ENCODE data around the gene RASL12. TPM values are rescaled to one million over a fixed set of nuclear protein-coding genes. Genes with fewer than 3 reads are reported as not detected.
A peak's percentile ranks its signal among the peaks of the same experiment; 100 is the strongest.

RASL12 gene
- total RNA-seq, 1 donor from 2014 or later: 5.8 TPM

DNA sequence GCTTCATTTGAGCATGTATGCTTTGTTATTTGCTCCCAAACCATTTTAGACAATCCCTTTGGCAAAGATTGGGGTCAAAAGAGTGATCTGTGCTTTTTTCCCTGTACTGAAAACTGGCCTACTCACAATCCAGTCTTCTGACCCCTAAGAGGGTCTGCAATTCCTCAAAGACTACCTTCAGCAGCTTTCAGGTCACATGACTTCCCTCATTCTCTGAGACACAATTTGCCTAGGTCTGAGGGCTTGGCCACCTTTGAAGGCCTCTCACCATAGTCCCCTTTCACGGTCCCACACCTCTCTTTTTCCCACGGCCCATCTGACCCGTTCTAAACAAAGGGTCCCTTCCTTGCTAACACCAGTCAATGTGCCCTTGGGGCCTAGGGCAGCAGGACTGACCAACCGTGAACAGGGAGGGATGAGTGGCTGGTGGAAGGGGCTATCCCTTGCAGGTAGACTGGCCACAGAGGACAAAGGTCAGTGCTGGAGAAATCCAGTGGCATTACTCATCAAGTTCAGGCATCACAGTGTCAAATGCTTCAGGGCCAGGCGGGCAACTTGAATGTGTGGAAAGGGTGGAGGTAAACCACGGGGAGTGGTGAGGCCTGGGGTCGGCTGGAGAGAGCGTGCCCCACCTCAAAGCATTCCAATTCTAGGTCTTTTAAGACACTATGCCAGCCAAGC, 10.8 kb downstream of the RASL12 start:
- TF ChIP-seq EZH2 (IDR thresholded peaks at IDR 0.05) (no peak), EZH2phosphoT487 (IDR thresholded peaks at IDR 0.05) (no peak)
- TF ChIP-seq, protein P1, sequence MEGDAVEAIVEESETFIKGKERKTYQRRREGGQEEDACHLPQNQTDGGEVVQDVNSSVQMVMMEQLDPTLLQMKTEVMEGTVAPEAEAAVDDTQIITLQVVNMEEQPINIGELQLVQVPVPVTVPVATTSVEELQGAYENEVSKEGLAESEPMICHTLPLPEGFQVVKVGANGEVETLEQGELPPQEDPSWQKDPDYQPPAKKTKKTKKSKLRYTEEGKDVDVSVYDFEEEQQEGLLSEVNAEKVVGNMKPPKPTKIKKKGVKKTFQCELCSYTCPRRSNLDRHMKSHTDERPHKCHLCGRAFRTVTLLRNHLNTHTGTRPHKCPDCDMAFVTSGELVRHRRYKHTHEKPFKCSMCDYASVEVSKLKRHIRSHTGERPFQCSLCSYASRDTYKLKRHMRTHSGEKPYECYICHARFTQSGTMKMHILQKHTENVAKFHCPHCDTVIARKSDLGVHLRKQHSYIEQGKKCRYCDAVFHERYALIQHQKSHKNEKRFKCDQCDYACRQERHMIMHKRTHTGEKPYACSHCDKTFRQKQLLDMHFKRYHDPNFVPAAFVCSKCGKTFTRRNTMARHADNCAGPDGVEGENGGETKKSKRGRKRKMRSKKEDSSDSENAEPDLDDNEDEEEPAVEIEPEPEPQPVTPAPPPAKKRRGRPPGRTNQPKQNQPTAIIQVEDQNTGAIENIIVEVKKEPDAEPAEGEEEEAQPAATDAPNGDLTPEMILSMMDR (IDR thresholded peaks at IDR 0.05): no peak
- DNase-seq (ENCODE audit: low spot score): no peak
- Histone ChIP-seq H3F3A (ENCODE audit: low read depth) (peaks cover 2% of the 10 kb centered on the region), H3K9ac (no peak overlapping the region), H3K79me2 (ENCODE audit: low read depth) (no peaks in the 10 kb centered on the region), H3K27ac (no peak overlapping the region), H2AFZ (replicated peaks) (no peak overlapping the region), H3K4me2 (no peak overlapping the region), H3K4me3 (no peak overlapping the region), H3K27me3 (no peaks in the 10 kb centered on the region), H3K4me1 (no peaks in the 10 kb centered on the region), H3K36me3 (no peaks in the 10 kb centered on the region), H3K9me3 (ENCODE audit: low read depth) (no peaks in the 10 kb centered on the region), H4K20me1 (ENCODE audit: low read depth) (peaks cover 8% of the 10 kb centered on the region)
- H3K27me3 Mint-ChIP-seq (ENCODE audit: insufficient read depth, low read depth): peaks cover under 1% of the 10 kb centered on the region
- H3K9me3 Mint-ChIP-seq: peaks cover 4% of the 10 kb centered on the region
- H3K4me3 Mint-ChIP-seq: peak overlapping the region; percentile 5
- H3K36me3 Mint-ChIP-seq: no peaks in the 10 kb centered on the region
- H3K27ac Mint-ChIP-seq: no peak overlapping the region
- peaks cover 17% of the 10 kb centered on the region for H3K4me1 Mint-ChIP-seq

GRCh38 chr15:65056106-65056505, 11.7 kb downstream of the RASL12 start:
- H3K27ac Mint-ChIP-seq: peak overlapping the region; percentile 48
- Histone ChIP-seq H3K79me2 (ENCODE audit: low read depth) (no peaks in the 10 kb centered on the region), H3K4me3 (no peak overlapping the region), H3K27me3 (no peaks in the 10 kb centered on the region), H3K9ac (no peak overlapping the region), H3K4me2 (no peak overlapping the region), H3K9me3 (ENCODE audit: low read depth) (no peaks in the 10 kb centered on the region), H3K36me3 (no peaks in the 10 kb centered on the region), H3F3A (ENCODE audit: low read depth) (peaks cover 2% of the 10 kb centered on the region), H3K27ac (no peak overlapping the region), H2AFZ (replicated peaks) (no peak overlapping the region), H4K20me1 (ENCODE audit: low read depth) (peaks cover 8% of the 10 kb centered on the region), H3K4me1 (no peaks in the 10 kb centered on the region)
- DNase-seq (ENCODE audit: low spot score): no peak
- H3K36me3 Mint-ChIP-seq: no peaks in the 10 kb centered on the region
- TF ChIP-seq EZH2 (IDR thresholded peaks at IDR 0.05) (no peak), EZH2phosphoT487 (IDR thresholded peaks at IDR 0.05) (no peak)
- TF ChIP-seq, protein P1 (IDR thresholded peaks at IDR 0.05): no peak
- no peak overlapping the region for H3K4me3 Mint-ChIP-seq
- H3K27me3 Mint-ChIP-seq (ENCODE audit: insufficient read depth, low read depth): no peaks in the 10 kb centered on the region
- H3K9me3 Mint-ChIP-seq: peaks cover 4% of the 10 kb centered on the region
- H3K4me1 Mint-ChIP-seq: peaks cover 17% of the 10 kb centered on the region

GRCh38 chr15:65055201-65055870, 12.5 kb downstream of the RASL12 start:
- Histone ChIP-seq H3K27me3 (peaks cover 2% of the 10 kb centered on the region), H3K79me2 (ENCODE audit: low read depth) (no peaks in the 10 kb centered on the region), H3K4me1 (no peaks in the 10 kb centered on the region), H3K4me3 (no peak overlapping the region), H3K9me3 (ENCODE audit: low read depth) (no peaks in the 10 kb centered on the region), H3K27ac (no peak overlapping the region), H3K4me2 (no peak overlapping the region), H3F3A (ENCODE audit: low read depth) (peaks cover 2% of the 10 kb centered on the region), H4K20me1 (ENCODE audit: low read depth) (peaks cover 8% of the 10 kb centered on the region), H2AFZ (replicated peaks) (no peak overlapping the region), H3K36me3 (no peaks in the 10 kb centered on the region), H3K9ac (no peak overlapping the region)
- Mint-ChIP-seq H3K4me3 (no peak overlapping the region), H3K4me1 (peaks cover 19% of the 10 kb centered on the region), H3K9me3 (peaks cover 4% of the 10 kb centered on the region), H3K27me3 (ENCODE audit: insufficient read depth, low read depth) (no peaks in the 10 kb centered on the region), H3K27ac (peak overlapping the region; percentile 4), H3K36me3 (no peaks in the 10 kb centered on the region)
- DNase-seq (ENCODE audit: low spot score): no peak
- TF ChIP-seq EZH2 (IDR thresholded peaks at IDR 0.05): no peak
